ENCODE data around the gene CLDND1.

Gene CLDND1

GRCh38 chr3:98551236-98551635 lies 28.5 kb upstream of the CLDND1 start:
- DNase-seq (ENCODE audit: low read depth) = no peak

- DNase-seq (ENCODE audit: low read depth) = no peak
These were observed 28.1 kb upstream of the CLDND1 start for GRCh38 chr3:98550833-98551232.

GRCh38 chr3:98548544-98548943 lies 25.8 kb upstream of the CLDND1 start:
- DNase-seq (ENCODE audit: low read depth) = no peak

- no peak for DNase-seq (ENCODE audit: low read depth)
These were observed 23.2 kb upstream of the CLDND1 start for GRCh38 chr3:98545940-98546339.

GRCh38 chr3:98542623-98543022 lies 19.9 kb upstream of the CLDND1 start:
- DNase-seq (ENCODE audit: low read depth) = no peak

GRCh38 chr3:98541695-98542094 lies 19.0 kb upstream of the CLDND1 start:
- DNase-seq (ENCODE audit: low read depth) = no peak

GRCh38 chr3:98540346-98540745 lies 17.6 kb upstream of the CLDND1 start:
- DNase-seq (ENCODE audit: low read depth) = no peak

GRCh38 chr3:98536456-98537017 lies 13.8 kb upstream of the CLDND1 start:
- DNase-seq (ENCODE audit: low read depth) = no peak

GRCh38 chr3:98534734-98535133 lies 12.0 kb upstream of the CLDND1 start:
- no peak for DNase-seq (ENCODE audit: low read depth)

- no peak for DNase-seq (ENCODE audit: low read depth)
These were observed 11.5 kb upstream of the CLDND1 start for GRCh38 chr3:98534168-98534567.

- no peak for DNase-seq (ENCODE audit: low read depth)
These were observed 10.2 kb upstream of the CLDND1 start for GRCh38 chr3:98532709-98533571.

GRCh38 chr3:98532275-98532637 lies 9.6 kb upstream of the CLDND1 start:
- DNase-seq (ENCODE audit: low read depth) = no peak

GRCh38 chr3:98531622-98532274 lies 9.0 kb upstream of the CLDND1 start, which contains the start of gene GPR15:
Gene GPR15 (plus strand): TSS chr3:98531978. CDS start chr3:98532034, 56 bp downstream.
- no peak for DNase-seq (ENCODE audit: low read depth)

GRCh38 chr3:98530676-98531075 lies 8.0 kb upstream of the CLDND1 start:
- DNase-seq (ENCODE audit: low read depth) = no peak

- no peak for DNase-seq (ENCODE audit: low read depth)
These were observed 7.3 kb upstream of the CLDND1 start for GRCh38 chr3:98529856-98530459.

GRCh38 chr3:98528474-98529346 lies 6.0 kb upstream of the CLDND1 start:
- no peak for DNase-seq (ENCODE audit: low read depth)

GRCh38 chr3:98525494-98525893 lies 2.8 kb upstream of the CLDND1 start:
- no peak for DNase-seq (ENCODE audit: low read depth)

- DNase-seq (ENCODE audit: low read depth) = peak; percentile 48
These were observed 682 bp downstream of the CLDND1 start for GRCh38 chr3:98521897-98522543.

GRCh38 chr3:98519351-98519750 lies 3.4 kb downstream of the CLDND1 start:
- no peak for DNase-seq (ENCODE audit: low read depth)

- DNase-seq (ENCODE audit: low read depth) = no peak
These were observed 3.9 kb downstream of the CLDND1 start for GRCh38 chr3:98518816-98519215.

GRCh38 chr3:98514948-98515347 lies 7.8 kb downstream of the CLDND1 start:
- DNase-seq (ENCODE audit: low read depth) = no peak

All from stromal cell of bone marrow (primary cell).